AG04450 (cell line): ENCODE results near the gene RNASE12. TPM values are rescaled to one million over a fixed set of nuclear protein-coding genes. Genes with fewer than 3 reads are reported as not detected.

Source experiments
- CTCF ChIA-PET: fragments of 300-600, 350-600 bp; formaldehyde crosslinking; extraction: SDS; loops from one replicate; lab custom pipeline; 2022; ENCODE audit warnings: antibody characterized with exemption, inconsistent platforms; lab: Charles Lee
- POLR2A ChIA-PET: fragments of 350-600 bp; formaldehyde crosslinking; extraction: SDS; loops from one replicate; lab custom pipeline; 2021; ENCODE audit warnings: antibody characterized with exemption, inconsistent platforms; lab: Yijun Ruan, JAX
- DNase-seq: peaks from one replicate; pipeline ENCODE4 v3.0.0-alpha.2; 2011; ENCODE audit warnings: low read depth, low spot score
- H3K27ac ChIP-seq: one replicate; pipeline ENCODE4 v1.5.1; 2012; ENCODE audit warnings: low read depth, low read length, control low read depth
- H3K27me3 ChIP-seq: one replicate; pipeline ENCODE4 v1.6.0; 2012; ENCODE audit warnings: low read length; ENCODE audit not compliant: control insufficient read depth, insufficient read depth
- H3K4me3 ChIP-seq: 2 replicates; pipeline ENCODE4 v1.5.1; 2011; ENCODE audit warnings: mild to moderate bottlenecking, low read depth, low read length, control low read depth
- H3K9me3 ChIP-seq: 2 replicates; pipeline ENCODE4 v1.5.1; 2012; ENCODE audit warnings: low read length; ENCODE audit not compliant: control insufficient read depth, insufficient read depth
- CTCF ChIP-seq: IDR thresholded peaks from 2 replicates; pipeline ENCODE4 v1.5.1; 2011; ENCODE audit warnings: low read depth, low read length, control low read depth, inconsistent platforms
- polyA plus RNA-seq: library from polyadenylated mRNA; depleted of rRNA; stranded (reverse); fragments of >200 nt; gene quantifications from 2 replicates; pipeline ENCODE4 v1.2.3, GENCODE V29; 2011

RNASE12 gene
- polyA plus RNA-seq, 1 experiment = not detected

- POLR2A ChIA-PET = no interaction called here
Measured at GRCh38 chr14:20606190-20606901, 15.2 kb upstream of the RNASE12 start.

GRCh38 chr14:20603813-20604690, 12.9 kb upstream of the RNASE12 start:
- POLR2A ChIA-PET = no interaction called here
- DNase-seq = no peak
- CTCF ChIA-PET = interaction anchor here (7.9 kb wide), 1 partner anchor 277 kb away, joined by 71 read pairs; no protein-coding TSS in a partner anchor

More at GRCh38 chr14:20606190-20606901, 15.2 kb upstream of the RNASE12 start:
- no peaks in the 10 kb centered on the region for H3K27me3 ChIP-seq
- CTCF ChIA-PET = interaction anchor here (0.6 to 7.9 kb wide), 7 partner anchors 74 to 280 kb away, joined by 3 to 71 read pairs (median 3); partner anchors contain the start of genes APEX1, OSGEP, PARP2 and TEP1
- no peak for DNase-seq
- no peak overlapping the region for H3K27ac ChIP-seq
- no peaks in the 10 kb centered on the region for H3K9me3 ChIP-seq
- peak; percentile 62 for TF ChIP-seq CTCF
- no peak overlapping the region for H3K4me3 ChIP-seq

GRCh38 chr14:20602583-20602982, 11.4 kb upstream of the RNASE12 start:
- ChIA-PET CTCF (no interaction called here), POLR2A (no interaction called here)
- Histone ChIP-seq H3K27ac (no peak overlapping the region), H3K4me3 (no peak overlapping the region), H3K9me3 (no peaks in the 10 kb centered on the region), H3K27me3 (peaks cover 2% of the 10 kb centered on the region)
- DNase-seq = no peak
- no peak for TF ChIP-seq CTCF

More at GRCh38 chr14:20603813-20604690, 12.9 kb upstream of the RNASE12 start:
- no peak for TF ChIP-seq CTCF
- Histone ChIP-seq H3K27ac (no peak overlapping the region), H3K27me3 (peaks cover 2% of the 10 kb centered on the region), H3K4me3 (no peak overlapping the region), H3K9me3 (no peaks in the 10 kb centered on the region)

GRCh38 chr14:20601522-20601921, 10.3 kb upstream of the RNASE12 start:
- DNase-seq = no peak
- ChIA-PET CTCF (no interaction called here), POLR2A (no interaction called here)
- peaks cover 2% of the 10 kb centered on the region for H3K27me3 ChIP-seq
- TF ChIP-seq CTCF = no peak
- H3K4me3 ChIP-seq = no peak overlapping the region
- no peak overlapping the region for H3K27ac ChIP-seq
- no peaks in the 10 kb centered on the region for H3K9me3 ChIP-seq
